GM21717 (cell line): ENCODE data around the gene NHERF2.
A peak's percentile ranks its signal among the peaks of the same experiment; 100 is the strongest.

Experiments
- ATAC-seq: cut with Tn5 transposase; IDR thresholded peaks from one replicate; pipeline ENCODE4 v1.9.1; 2021; ENCODE audit warnings: mild to moderate bottlenecking, moderate library complexity; ENCODE audit not compliant: unreplicated experiment

NHERF2 gene

GRCh38 chr16:2026461-2027023 is at the start of gene NHERF2:
TSS of gene NHERF2 (plus strand) at chr16:2026902. CDS start at chr16:2027006, 104 bp downstream.
- no peak for ATAC-seq

DNA sequence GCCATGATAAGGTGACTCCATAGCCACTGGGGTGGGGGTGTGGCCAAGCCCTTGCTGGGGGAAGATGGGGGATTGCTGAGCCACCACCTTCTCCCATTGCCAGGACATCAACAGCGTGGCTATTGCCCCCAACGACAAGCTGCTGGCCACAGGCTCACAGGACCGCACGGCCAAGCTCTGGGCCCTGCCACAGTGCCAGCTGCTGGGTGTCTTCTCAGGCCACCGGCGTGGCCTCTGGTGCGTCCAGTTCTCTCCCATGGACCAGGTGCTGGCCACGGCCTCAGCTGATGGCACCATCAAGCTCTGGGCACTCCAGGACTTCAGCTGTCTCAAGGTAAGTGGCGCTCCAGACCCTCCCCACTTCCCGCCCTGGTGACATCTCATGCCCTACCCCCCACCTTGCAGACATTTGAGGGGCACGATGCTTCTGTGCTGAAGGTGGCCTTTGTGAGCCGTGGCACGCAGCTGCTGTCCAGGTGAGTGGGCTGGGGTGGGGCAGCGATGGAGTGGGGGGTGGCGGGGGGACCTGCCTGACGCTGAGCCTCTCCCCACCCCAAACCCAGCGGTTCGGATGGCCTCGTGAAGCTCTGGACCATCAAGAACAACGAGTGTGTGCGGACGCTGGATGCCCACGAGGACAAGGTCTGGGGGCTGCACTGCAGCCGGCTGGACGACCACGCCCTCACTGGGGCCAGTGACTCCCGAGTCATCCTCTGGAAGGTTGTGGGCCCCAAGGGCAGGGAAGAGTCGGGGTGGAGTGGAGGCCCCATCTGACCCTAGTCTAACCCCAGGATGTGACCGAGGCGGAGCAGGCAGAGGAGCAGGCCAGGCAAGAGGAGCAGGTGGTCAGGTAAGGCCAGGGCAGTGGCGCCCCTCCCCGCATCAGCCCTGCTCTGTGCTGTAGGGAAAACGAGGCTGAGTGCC is 49.5 kb upstream of the NHERF2 start:
- ATAC-seq: no peak

DNA sequence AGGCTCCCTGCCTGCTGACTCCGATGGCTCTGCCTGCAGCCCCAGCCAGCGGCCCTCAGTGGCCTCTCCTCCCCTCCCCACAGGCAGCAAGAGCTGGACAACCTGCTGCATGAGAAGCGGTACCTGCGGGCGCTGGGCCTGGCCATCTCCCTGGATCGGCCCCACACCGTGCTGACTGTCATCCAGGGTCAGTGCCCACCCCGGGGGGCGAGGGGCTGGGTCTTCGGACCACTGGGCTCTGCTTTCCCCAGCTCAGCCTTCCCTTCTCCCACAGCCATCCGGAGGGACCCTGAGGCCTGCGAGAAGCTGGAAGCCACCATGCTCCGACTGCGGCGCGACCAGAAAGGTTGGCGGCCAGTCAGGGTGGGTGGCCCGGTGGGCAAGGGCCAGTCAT is 48.8 kb upstream of the NHERF2 start:
- no peak for ATAC-seq

- ATAC-seq: no peak
Measured at GRCh38 chr16:1978476-1979120, 48.1 kb upstream of the NHERF2 start.

GRCh38 chr16:1979271-1980029 is 47.3 kb upstream of the NHERF2 start:
- no peak for ATAC-seq

- ATAC-seq: no peak
Measured at GRCh38 chr16:1980030-1980769, 46.5 kb upstream of the NHERF2 start.

- ATAC-seq: no peak
Measured at GRCh38 chr16:1980770-1981087, 46.0 kb upstream of the NHERF2 start.

- ATAC-seq: no peak
Measured at GRCh38 chr16:1981398-1981836, 45.3 kb upstream of the NHERF2 start, which contains the start of gene NOXO1. TSS of gene NOXO1 (minus strand) at chr16:1981469. CDS start at chr16:1981179, 290 bp downstream.

DNA sequence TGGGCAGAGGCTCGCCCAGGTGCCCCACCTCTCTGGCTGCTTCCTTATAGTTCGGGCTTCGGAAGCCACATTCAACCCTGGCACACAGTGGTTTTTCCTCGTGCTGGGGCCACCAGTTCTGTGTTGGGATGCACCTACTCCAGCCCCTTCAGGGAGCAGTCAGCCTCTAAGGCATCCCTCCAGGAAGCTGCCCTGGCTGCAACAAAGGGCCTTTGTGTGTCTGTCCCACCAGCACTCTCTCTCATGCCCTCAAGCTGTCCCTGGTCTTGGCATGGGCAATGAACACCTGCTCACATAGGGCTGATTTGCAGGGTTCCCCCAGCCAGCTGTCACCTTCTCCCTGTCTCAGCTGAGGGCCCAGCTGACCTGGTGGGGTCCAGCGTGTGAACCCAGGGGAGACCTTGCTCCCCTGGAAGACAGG is 44.7 kb upstream of the NHERF2 start:
- no peak for ATAC-seq

- no peak for ATAC-seq
Measured at GRCh38 chr16:1982991-1983543, 43.6 kb upstream of the NHERF2 start.

- peak; percentile 50 for ATAC-seq
Measured at GRCh38 chr16:1983544-1984346, 43.0 kb upstream of the NHERF2 start, which contains the start of gene GFER. TSS of gene GFER (plus strand) at chr16:1984193. CDS start at chr16:1984219, 26 bp downstream.

DNA sequence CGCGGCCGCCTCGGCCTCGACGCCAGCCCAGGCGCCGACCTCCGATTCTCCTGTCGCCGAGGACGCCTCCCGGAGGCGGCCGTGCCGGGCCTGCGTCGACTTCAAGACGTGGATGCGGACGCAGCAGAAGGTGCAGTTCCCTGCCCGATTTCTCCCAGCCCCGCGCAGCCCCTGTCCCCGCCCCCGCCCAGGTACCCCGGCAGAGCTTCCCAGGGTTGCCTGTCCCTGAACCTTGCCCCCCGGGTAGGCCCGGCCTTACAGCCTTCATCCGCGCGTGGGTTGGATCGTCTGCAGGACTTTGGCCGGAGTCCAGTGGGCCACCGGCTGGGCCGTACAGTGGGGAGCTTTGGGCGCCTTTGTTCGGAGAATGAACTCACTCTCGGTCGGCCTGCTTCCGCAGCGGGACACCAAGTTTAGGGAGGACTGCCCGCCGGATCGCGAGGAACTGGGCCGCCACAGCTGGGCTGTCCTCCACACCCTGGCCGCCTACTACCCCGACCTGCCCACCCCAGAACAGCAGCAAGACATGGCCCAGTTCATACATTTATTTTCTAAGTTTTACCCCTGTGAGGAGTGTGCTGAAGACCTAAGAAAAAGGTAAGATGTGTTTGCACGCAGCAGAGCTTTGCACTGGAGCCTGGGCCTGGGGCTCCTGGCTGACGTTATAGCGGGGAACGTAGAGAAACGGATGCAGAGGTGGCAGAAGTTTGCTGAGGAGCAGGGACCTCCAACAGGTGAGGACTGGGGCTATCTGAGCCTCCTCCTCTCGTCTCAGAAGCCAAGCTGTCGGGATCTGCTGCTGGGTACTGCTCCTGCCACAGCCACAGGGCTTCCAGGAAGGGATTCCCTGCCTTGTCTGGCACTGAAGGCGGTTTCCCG is 42.1 kb upstream of the NHERF2 start:
- ATAC-seq: peak; percentile 6

DNA sequence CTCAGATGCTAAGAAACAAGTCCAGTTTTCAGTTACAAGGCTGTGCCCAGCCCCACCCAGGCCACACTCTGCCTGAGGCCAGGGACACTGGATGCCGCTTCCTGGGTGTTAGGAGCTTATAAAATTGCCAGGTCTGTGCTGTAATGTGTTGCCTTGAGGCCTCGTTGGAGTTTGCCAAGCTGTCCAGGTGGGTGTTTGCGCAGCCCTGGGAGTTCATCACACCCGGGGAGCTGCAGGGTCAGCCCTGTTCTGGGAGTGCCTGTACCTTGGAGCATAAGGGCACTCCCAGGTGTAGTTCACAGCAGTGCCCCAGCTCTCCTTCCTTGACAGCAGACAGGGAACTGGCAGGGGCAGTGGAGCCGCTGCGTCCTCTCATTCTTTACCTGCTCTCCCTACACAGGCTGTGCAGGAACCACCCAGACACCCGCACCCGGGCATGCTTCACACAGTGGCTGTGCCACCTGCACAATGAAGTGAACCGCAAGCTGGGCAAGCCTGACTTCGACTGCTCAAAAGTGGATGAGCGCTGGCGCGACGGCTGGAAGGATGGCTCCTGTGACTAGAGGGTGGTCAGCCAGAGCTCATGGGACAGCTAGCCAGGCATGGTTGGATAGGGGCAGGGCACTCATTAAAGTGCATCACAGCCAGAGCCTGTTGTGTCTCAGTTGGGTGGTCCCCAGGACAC is 41.1 kb upstream of the NHERF2 start:
- no peak for ATAC-seq

DNA sequence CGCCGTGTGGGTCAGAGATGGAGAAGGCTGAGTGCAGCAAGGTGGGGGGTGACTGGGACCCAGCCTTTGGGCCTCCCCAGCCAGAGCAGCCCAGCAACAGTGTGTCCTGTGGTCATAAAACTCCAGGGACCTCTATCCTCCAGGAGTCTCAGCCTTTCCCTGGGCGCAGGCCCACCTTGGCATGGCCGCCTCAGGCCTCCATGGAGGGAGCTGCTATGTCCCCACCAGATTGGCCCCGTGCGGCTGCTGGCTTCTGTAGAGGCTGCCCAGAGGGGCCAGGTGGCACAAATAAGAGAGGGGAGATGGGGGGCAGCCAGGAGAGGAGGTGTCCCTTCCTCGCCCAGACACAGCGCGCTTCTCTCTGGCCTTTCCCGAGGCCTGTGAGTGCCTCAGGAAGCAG is 39.5 kb upstream of the NHERF2 start:
- no peak for ATAC-seq

DNA sequence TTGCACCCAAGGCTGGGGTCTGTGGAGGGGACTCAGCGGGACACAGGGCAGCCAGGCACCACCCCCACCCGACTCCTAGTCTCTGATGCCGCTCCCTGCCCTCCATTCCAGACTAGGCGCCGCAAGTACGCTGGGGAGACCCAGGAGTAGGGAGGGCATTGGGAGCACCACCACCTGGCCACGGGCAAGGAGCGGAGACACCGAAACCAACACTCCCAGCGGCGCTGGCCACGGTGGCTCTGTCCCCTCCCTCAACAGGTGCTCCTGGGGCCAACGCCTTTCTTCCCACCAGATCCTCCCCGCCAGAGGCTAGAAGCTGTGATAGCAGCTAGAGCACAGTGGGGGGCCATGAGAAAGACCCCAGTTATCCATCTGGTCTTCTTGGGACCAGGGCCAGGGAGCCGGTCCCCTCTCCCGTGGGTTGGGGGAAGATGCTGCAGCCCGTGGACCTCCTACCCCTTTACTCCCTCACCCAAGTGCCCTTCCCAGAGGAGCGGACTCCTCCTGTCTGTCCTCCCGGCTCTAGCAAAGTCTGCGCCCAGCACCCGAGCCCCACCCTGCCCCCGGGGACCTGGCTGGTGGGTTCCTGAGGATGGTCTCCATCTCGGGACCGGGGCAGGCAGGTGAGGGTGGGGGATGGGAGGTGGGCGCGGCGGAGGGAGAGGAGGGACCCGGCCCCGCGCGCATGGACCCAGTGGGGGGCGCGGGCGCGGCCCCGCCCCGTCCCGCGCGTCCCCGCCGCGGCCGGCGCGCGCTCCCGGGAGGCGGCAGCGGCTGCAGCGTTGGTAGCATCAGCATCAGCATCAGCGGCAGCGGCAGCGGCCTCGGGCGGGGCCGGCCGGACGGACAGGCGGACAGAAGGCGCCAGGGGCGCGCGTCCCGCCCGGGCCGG is 37.2 kb upstream of the NHERF2 start, which contains the start of gene SYNGR3:
Gene SYNGR3 (plus strand): TSS at position 762 of the 892 bp plus-strand sequence. CDS start 133 bp downstream, outside the sequence.
- ATAC-seq: no peak

- no peak for ATAC-seq
Measured at GRCh38 chr16:1990101-1990350, 36.7 kb upstream of the NHERF2 start.
